ENCODE results near the gene MPV17.

GRCh38 chr2:27324720-27325119 lies 1.8 kb upstream of the MPV17 start:
- TF ChIP-seq CTCF (IDR thresholded peaks at IDR 0.05), result no peak
- TF ChIP-seq POLR2A (IDR thresholded peaks at IDR 0.05), result no peak

Measured in body of pancreas (tissue), 4 donors.